IMR-90 (cell line): ENCODE measurements around the gene TBC1D22B. TPM values are rescaled to one million over a fixed set of nuclear protein-coding genes. Genes with fewer than 3 reads are reported as not detected.

Experiments
- ATAC-seq: fragments of 200-7000 bp; cut with Tn5 transposase; 2 replicates; pipeline ENCODE4 v1.9.1; 2020; ENCODE audit warnings: low read depth, mild to moderate bottlenecking, moderate library complexity
- BruUV-seq: library from RNA; stranded (reverse); fragments of 400-500 nt; replicated peaks from 2 replicates; lab custom pipeline; 2021; lab: Mats Ljungman, UMichigan
- CTCF ChIA-PET: fragments of 300-600 bp; formaldehyde crosslinking; extraction: SDS; loops from one replicate; lab custom pipeline; 2021; ENCODE audit warnings: antibody characterized with exemption; lab: Yijun Ruan, JAX
- POLR2A ChIA-PET: fragments of 300-600 bp; sonication (Branson Sonifier 250); formaldehyde crosslinking; loops from one replicate; lab custom pipeline; 2022; ENCODE audit warnings: antibody characterized with exemption; ENCODE audit not compliant: unreplicated experiment; lab: Charles Lee
- DNase-seq: peaks from one replicate; pipeline ENCODE4 v3.0.0; 2013
- H2AFZ ChIP-seq: replicated peaks from 2 replicates; pipeline ENCODE3; 2013; ENCODE audit warnings: low read length, mild to moderate bottlenecking; ENCODE audit not compliant: poor library complexity
- H2AK5ac ChIP-seq: 2 replicates; pipeline ENCODE4 v1.6.1; 2013; ENCODE audit warnings: low read depth, low read length, inconsistent platforms
- H2AK9ac ChIP-seq: replicated peaks from 2 replicates; pipeline ENCODE3; 2013; ENCODE audit warnings: mild to moderate bottlenecking, low read depth, low read length, moderate library complexity; ENCODE audit not compliant: poor library complexity
- H2BK120ac ChIP-seq: 2 replicates; pipeline ENCODE4 v1.6.1; 2013; ENCODE audit warnings: low read depth, low read length, inconsistent platforms
- H2BK15ac ChIP-seq: 3 replicates; pipeline ENCODE4 v1.6.1; 2013; ENCODE audit warnings: low read depth, low read length, inconsistent platforms
- H2BK20ac ChIP-seq: 2 replicates; pipeline ENCODE4 v1.6.1; 2013; ENCODE audit warnings: low read depth, mild to moderate bottlenecking, inconsistent platforms, low read length, moderate library complexity
- H2BK5ac ChIP-seq: 2 replicates; pipeline ENCODE4 v1.6.1; 2013; ENCODE audit warnings: mild to moderate bottlenecking, low read depth, low read length, inconsistent platforms; ENCODE audit not compliant: poor library complexity, severe bottlenecking
- H3K14ac ChIP-seq: replicated peaks from 2 replicates; pipeline ENCODE4 v1.6.1; 2013; ENCODE audit warnings: low read depth, low read length, inconsistent platforms
- H3K18ac ChIP-seq: 2 replicates; pipeline ENCODE4 v1.6.1; 2013; ENCODE audit warnings: low read depth, low read length, control low read depth
- H3K23ac ChIP-seq: 2 replicates; pipeline ENCODE4 v1.6.1; 2013; ENCODE audit warnings: low read depth, low read length, inconsistent platforms
- H3K27ac ChIP-seq: 2 replicates; pipeline ENCODE4 v1.5.1; 2013; ENCODE audit warnings: mild to moderate bottlenecking, control low read depth, low read length; ENCODE audit not compliant: insufficient read depth
- H3K27me3 ChIP-seq: 2 replicates; pipeline ENCODE4 v1.6.1; 2013; ENCODE audit warnings: low read length; ENCODE audit not compliant: control insufficient read depth, insufficient read depth
- H3K36me3 ChIP-seq: 2 replicates; pipeline ENCODE4 v1.6.1; 2013; ENCODE audit warnings: low read length, mixed read lengths; ENCODE audit not compliant: control insufficient read depth, insufficient read depth
- H3K4ac ChIP-seq: 2 replicates; pipeline ENCODE4 v1.6.1; 2013; ENCODE audit warnings: low read depth, low read length, inconsistent platforms
- H3K4me1 ChIP-seq: 2 replicates; pipeline ENCODE4 v1.6.1; 2013; ENCODE audit warnings: low read length, mixed read lengths; ENCODE audit not compliant: control insufficient read depth, insufficient read depth
- H3K4me2 ChIP-seq: 2 replicates; pipeline ENCODE4 v1.6.1; 2013; ENCODE audit warnings: low read depth, mild to moderate bottlenecking, control low read depth, low read length, moderate library complexity
- H3K4me3 ChIP-seq: 2 replicates; pipeline ENCODE4 v1.5.1; 2013; ENCODE audit warnings: low read depth, mild to moderate bottlenecking, control low read depth, low read length, moderate library complexity; ENCODE audit not compliant: insufficient read depth
- H3K56ac ChIP-seq: 2 replicates; pipeline ENCODE4 v1.6.1; 2013; ENCODE audit warnings: low read length, inconsistent platforms; ENCODE audit not compliant: insufficient read depth; ENCODE audit errors: extremely low read depth
- H3K79me1 ChIP-seq, 2 experiments: 2 replicates each; pipeline ENCODE4 v1.6.1; 2013; ENCODE audit warnings: low read length in 2 of 2, inconsistent platforms in 1 of 2, low read depth in 1 of 2
- H3K9ac ChIP-seq: 2 replicates; pipeline ENCODE4 v1.6.1; 2013; ENCODE audit warnings: low read depth, low read length, control low read depth
- H3K9me1 ChIP-seq: 2 replicates; pipeline ENCODE4 v1.6.1; 2013; ENCODE audit warnings: low read length, inconsistent platforms; ENCODE audit not compliant: insufficient read depth
- H3K9me3 ChIP-seq: 2 replicates; pipeline ENCODE4 v1.6.1; 2013; ENCODE audit warnings: low read length; ENCODE audit not compliant: control insufficient read depth, insufficient read depth
- H4K20me1 ChIP-seq: 2 replicates; pipeline ENCODE4 v1.6.1; 2013; ENCODE audit warnings: low read length, inconsistent platforms; ENCODE audit not compliant: insufficient read depth
- H4K5ac ChIP-seq: 2 replicates; pipeline ENCODE4 v1.6.1; 2013; ENCODE audit warnings: mild to moderate bottlenecking, low read depth, low read length, control low read depth
- H4K8ac ChIP-seq, 2 experiments: 2 replicates each; pipeline ENCODE4 v1.6.1; 2013; ENCODE audit warnings: low read depth in 2 of 2, low read length in 2 of 2, control low read depth in 1 of 2, inconsistent platforms in 1 of 2
- H4K91ac ChIP-seq: 2 replicates; pipeline ENCODE4 v1.6.1; 2013; ENCODE audit warnings: low read depth, low read length, inconsistent platforms; ENCODE audit not compliant: insufficient read depth
- BHLHE40 ChIP-seq: fragments of 150-350 bp; IDR thresholded peaks from 2 replicates; pipeline ENCODE4 v1.6.1; 2016; ENCODE audit warnings: mild to moderate bottlenecking, low read depth, low read length
- CHD1 ChIP-seq: IDR thresholded peaks from 2 replicates; pipeline ENCODE4 v1.6.1; 2012; ENCODE audit warnings: low read depth, low read length, improper control_type of control experiment
- MAFK ChIP-seq: IDR thresholded peaks from 2 replicates; pipeline ENCODE4 v1.6.1; 2012; ENCODE audit warnings: low read depth, low read length, improper control_type of control experiment
- RAD21 ChIP-seq: IDR thresholded peaks from 2 replicates; pipeline ENCODE4 v1.6.1; 2012; ENCODE audit warnings: low read length, improper control_type of control experiment
- RFX5 ChIP-seq: IDR thresholded peaks from 2 replicates; pipeline ENCODE4 v1.8.0; 2012; ENCODE audit warnings: low read depth, mild to moderate bottlenecking, low read length, moderate library complexity
- WGBS, 2 experiments: methylation state at CpG; one replicate each; pipeline versions ENCODE4 v1.1.5 to v1.1.7; 2013; ENCODE audit warnings: missing lambda C conversion rate in 2 of 2; ENCODE audit not compliant: insufficient read length in 1 of 2; ENCODE audit errors: extremely low coverage in 2 of 2; 5-methylcytosine and 5-hydroxymethylcytosine counted together
- dilution Hi-C: fragments of 300-500 bp; cut with HindIII; formaldehyde crosslinking; loops from one replicate; pipeline ENCODE4 v1.14.3; 2018; ENCODE audit warnings: low sequenced_read_pairs; ENCODE audit not compliant: unreplicated experiment
- in situ Hi-C: fragments of 300-500 bp; cut with MboI; formaldehyde crosslinking; loops from 3 replicates; pipeline ENCODE4 v1.14.3; 2019; ENCODE audit warnings: low sequenced_read_pairs, inconsistent platforms, mixed read lengths
- intact Hi-C: fragments of 100-400 bp; cut with micrococcal nuclease; formaldehyde crosslinking; loops from 2 replicates; pipeline ENCODE4 v1.10.0; 2022
- polyA plus RNA-seq, 3 experiments: library from polyadenylated mRNA; depleted of rRNA; stranded (reverse); fragments of >200 nt; gene quantifications; 2 replicates each; pipeline ENCODE4 v1.2.3, GENCODE V29; 2012; ENCODE audit warnings: low replicate concordance in 1 of 3
- total RNA-seq: library from RNA; depleted of rRNA; stranded (reverse); fragments of >200 nt; gene quantifications from 2 replicates; pipeline ENCODE4 v1.2.3, GENCODE V29; 2012

Gene TBC1D22B
- total and polyA plus RNA-seq, 2 of the 4 experiments (the other 2 are of a cell fraction): 6.6 to 7.5 TPM

GRCh38 chr6:37319856-37320480, 62.4 kb downstream of the TBC1D22B start:
- H4K20me1 ChIP-seq: peaks cover 4% of the 10 kb centered on the region; the same call in 1 of the 2 replicates
- H4K91ac ChIP-seq: no peak overlapping the region
- H4K5ac ChIP-seq: no peak overlapping the region
- no peak overlapping the region for H3K4me3 ChIP-seq
- H3K9me3 ChIP-seq: no peaks in the 10 kb centered on the region
- ATAC-seq: no peak
- WGBS, 2 experiments: 17% methylated on average over 1 of the region's 4 CpGs; no CpG with 5 or more reads in 1 of the 2 experiments
- dilution Hi-C loops: no loop called here
- DNase-seq: peak; percentile 37
- H3K23ac ChIP-seq: peak overlapping the region; percentile 72; the same call in 1 of the 2 replicates
- H3K9ac ChIP-seq: no peak overlapping the region
- ChIA-PET POLR2A (no interaction called here), CTCF (no interaction called here)
- H2AK5ac ChIP-seq: peak overlapping the region; percentile 72; the same call in 1 of the 2 replicates
- intact Hi-C loops: no loop called here
- no peak overlapping the region for H3K18ac ChIP-seq
- no TSS peak for BruUV-seq
- no peak overlapping the region for H2BK15ac ChIP-seq
- H3K9me1 ChIP-seq: peaks cover 16% of the 10 kb centered on the region
- H3K79me1 ChIP-seq: no peaks in the 10 kb centered on the region
- H3K14ac ChIP-seq: peak overlapping the region; percentile 50; the same call in 1 of the 2 replicates
- peaks cover 3% of the 10 kb centered on the region for H3K4me1 ChIP-seq
- H2BK120ac ChIP-seq: no peak overlapping the region
- H3K4me2 ChIP-seq: no peak overlapping the region
- TF ChIP-seq BHLHE40 (no peak), RFX5 (no peak), RAD21 (no peak), MAFK (no peak), CHD1 (no peak)
- no peak overlapping the region for H2BK20ac ChIP-seq
- no peak overlapping the region for H2AK9ac ChIP-seq
- in situ Hi-C loops: no loop called here
- no peak overlapping the region for H2BK5ac ChIP-seq
- H3K56ac ChIP-seq: no peak overlapping the region
- no peak overlapping the region; the same call in 1 of the 2 replicates for H3K4ac ChIP-seq
- H3K27me3 ChIP-seq: no peaks in the 10 kb centered on the region
- H4K8ac ChIP-seq: no peak overlapping the region
- H3K27ac ChIP-seq: no peak overlapping the region
- no peak overlapping the region for H2AFZ ChIP-seq
- peaks cover 47% of the 10 kb centered on the region for H3K36me3 ChIP-seq
